Measurements from ENCODE around the gene TBC1D10A.

Gene TBC1D10A

GRCh38 chr22:30284172-30284571 is 42.6 kb downstream of the TBC1D10A start:
- Histone ChIP-seq H2AFZ (ENCODE audit: low read length, unreplicated experiment) (no peak overlapping the region), H3K4me3 (ENCODE audit: low read depth, low read length) (no peak overlapping the region), H3K27ac (ENCODE audit: low read depth, low read length) (no peak overlapping the region), H3K36me3 (ENCODE audit: insufficient read depth, low read length) (no peaks in the 10 kb centered on the region), H3K79me2 (ENCODE audit: control insufficient read depth, insufficient read depth, low read length, unreplicated experiment) (no peaks in the 10 kb centered on the region), H3K4me1 (ENCODE audit: control insufficient read depth, insufficient read depth, low read length, unreplicated experiment) (peaks cover 7% of the 10 kb centered on the region), H3K27me3 (ENCODE audit: insufficient read depth, low read length) (no peaks in the 10 kb centered on the region)

- no peaks in the 10 kb centered on the region for H3K79me2 ChIP-seq (ENCODE audit: control insufficient read depth, insufficient read depth, low read length, unreplicated experiment)
- H3K4me3 ChIP-seq (ENCODE audit: low read depth, low read length) = no peak overlapping the region
- peaks cover 12% of the 10 kb centered on the region for H3K4me1 ChIP-seq (ENCODE audit: control insufficient read depth, insufficient read depth, low read length, unreplicated experiment)
- no peaks in the 10 kb centered on the region for H3K27me3 ChIP-seq (ENCODE audit: insufficient read depth, low read length)
- no peaks in the 10 kb centered on the region for H3K36me3 ChIP-seq (ENCODE audit: insufficient read depth, low read length)
- no peak overlapping the region for H2AFZ ChIP-seq (ENCODE audit: low read length, unreplicated experiment)
- H3K27ac ChIP-seq (ENCODE audit: low read depth, low read length) = no peak overlapping the region
Observed at GRCh38 chr22:30283342-30283741, 43.4 kb downstream of the TBC1D10A start.

- peaks cover 15% of the 10 kb centered on the region for H3K4me1 ChIP-seq (ENCODE audit: control insufficient read depth, insufficient read depth, low read length, unreplicated experiment)
- no peaks in the 10 kb centered on the region for H3K79me2 ChIP-seq (ENCODE audit: control insufficient read depth, insufficient read depth, low read length, unreplicated experiment)
- no peaks in the 10 kb centered on the region for H3K27me3 ChIP-seq (ENCODE audit: insufficient read depth, low read length)
- H2AFZ ChIP-seq (ENCODE audit: low read length, unreplicated experiment) = no peak overlapping the region
- no peak overlapping the region for H3K4me3 ChIP-seq (ENCODE audit: low read depth, low read length)
- H3K36me3 ChIP-seq (ENCODE audit: insufficient read depth, low read length) = no peaks in the 10 kb centered on the region
- H3K27ac ChIP-seq (ENCODE audit: low read depth, low read length) = no peak overlapping the region
Observed at GRCh38 chr22:30282616-30283046, 44.1 kb downstream of the TBC1D10A start.

GRCh38 chr22:30280505-30280904 is 46.2 kb downstream of the TBC1D10A start:
- Histone ChIP-seq H3K4me3 (ENCODE audit: low read depth, low read length) (no peak overlapping the region), H3K4me1 (ENCODE audit: control insufficient read depth, insufficient read depth, low read length, unreplicated experiment) (peaks cover 18% of the 10 kb centered on the region), H3K27ac (ENCODE audit: low read depth, low read length) (no peak overlapping the region), H3K79me2 (ENCODE audit: control insufficient read depth, insufficient read depth, low read length, unreplicated experiment) (no peaks in the 10 kb centered on the region), H3K27me3 (ENCODE audit: insufficient read depth, low read length) (no peaks in the 10 kb centered on the region), H3K36me3 (ENCODE audit: insufficient read depth, low read length) (no peaks in the 10 kb centered on the region), H2AFZ (ENCODE audit: low read length, unreplicated experiment) (no peak overlapping the region)

GRCh38 chr22:30279932-30280331 is 46.8 kb downstream of the TBC1D10A start:
- Histone ChIP-seq H3K27me3 (ENCODE audit: insufficient read depth, low read length) (no peaks in the 10 kb centered on the region), H3K4me3 (ENCODE audit: low read depth, low read length) (no peak overlapping the region), H3K36me3 (ENCODE audit: insufficient read depth, low read length) (no peaks in the 10 kb centered on the region), H3K79me2 (ENCODE audit: control insufficient read depth, insufficient read depth, low read length, unreplicated experiment) (no peaks in the 10 kb centered on the region), H3K27ac (ENCODE audit: low read depth, low read length) (no peak overlapping the region), H2AFZ (ENCODE audit: low read length, unreplicated experiment) (no peak overlapping the region), H3K4me1 (ENCODE audit: control insufficient read depth, insufficient read depth, low read length, unreplicated experiment) (peaks cover 18% of the 10 kb centered on the region)

DNA sequence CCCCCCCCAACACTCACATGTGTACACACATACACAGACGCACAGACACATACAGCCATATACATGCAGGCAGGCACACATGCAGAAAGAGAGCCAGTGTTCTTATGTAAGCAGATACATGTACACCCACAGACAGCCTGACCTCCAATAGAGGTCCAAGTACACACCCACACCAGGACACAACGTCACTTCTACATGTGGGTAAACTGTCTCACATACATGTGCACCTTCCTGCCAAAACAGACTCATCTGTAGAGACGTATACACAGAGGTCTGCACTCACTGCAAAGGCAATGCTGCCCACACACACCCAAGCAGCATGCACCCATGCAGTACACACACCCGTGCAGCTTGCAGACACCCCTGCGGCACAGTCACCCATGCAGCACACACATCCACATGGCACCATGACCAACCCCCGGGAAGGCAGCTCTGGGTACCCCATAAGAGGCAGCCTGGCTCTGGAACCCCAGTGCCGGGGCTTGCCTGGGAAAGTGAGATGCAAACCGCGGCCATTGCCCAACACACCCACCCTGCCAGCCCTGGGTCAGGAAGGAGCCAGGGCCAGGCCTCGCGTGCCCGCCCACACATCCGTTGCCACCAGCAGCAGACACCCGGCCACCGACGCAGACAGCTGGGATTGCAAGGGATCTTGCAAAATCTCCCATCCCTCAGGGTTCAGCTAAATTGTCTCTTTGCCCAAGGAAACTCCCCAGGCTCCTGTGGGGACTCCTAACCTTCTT is 47.5 kb downstream of the TBC1D10A start:
- no peak overlapping the region for H2AFZ ChIP-seq (ENCODE audit: low read length, unreplicated experiment)
- no peak overlapping the region for H3K27ac ChIP-seq (ENCODE audit: low read depth, low read length)
- no peaks in the 10 kb centered on the region for H3K27me3 ChIP-seq (ENCODE audit: insufficient read depth, low read length)
- no peaks in the 10 kb centered on the region for H3K79me2 ChIP-seq (ENCODE audit: control insufficient read depth, insufficient read depth, low read length, unreplicated experiment)
- peaks cover 18% of the 10 kb centered on the region for H3K4me1 ChIP-seq (ENCODE audit: control insufficient read depth, insufficient read depth, low read length, unreplicated experiment)
- H3K36me3 ChIP-seq (ENCODE audit: insufficient read depth, low read length) = no peaks in the 10 kb centered on the region
- H3K4me3 ChIP-seq (ENCODE audit: low read depth, low read length) = no peak overlapping the region

DNA sequence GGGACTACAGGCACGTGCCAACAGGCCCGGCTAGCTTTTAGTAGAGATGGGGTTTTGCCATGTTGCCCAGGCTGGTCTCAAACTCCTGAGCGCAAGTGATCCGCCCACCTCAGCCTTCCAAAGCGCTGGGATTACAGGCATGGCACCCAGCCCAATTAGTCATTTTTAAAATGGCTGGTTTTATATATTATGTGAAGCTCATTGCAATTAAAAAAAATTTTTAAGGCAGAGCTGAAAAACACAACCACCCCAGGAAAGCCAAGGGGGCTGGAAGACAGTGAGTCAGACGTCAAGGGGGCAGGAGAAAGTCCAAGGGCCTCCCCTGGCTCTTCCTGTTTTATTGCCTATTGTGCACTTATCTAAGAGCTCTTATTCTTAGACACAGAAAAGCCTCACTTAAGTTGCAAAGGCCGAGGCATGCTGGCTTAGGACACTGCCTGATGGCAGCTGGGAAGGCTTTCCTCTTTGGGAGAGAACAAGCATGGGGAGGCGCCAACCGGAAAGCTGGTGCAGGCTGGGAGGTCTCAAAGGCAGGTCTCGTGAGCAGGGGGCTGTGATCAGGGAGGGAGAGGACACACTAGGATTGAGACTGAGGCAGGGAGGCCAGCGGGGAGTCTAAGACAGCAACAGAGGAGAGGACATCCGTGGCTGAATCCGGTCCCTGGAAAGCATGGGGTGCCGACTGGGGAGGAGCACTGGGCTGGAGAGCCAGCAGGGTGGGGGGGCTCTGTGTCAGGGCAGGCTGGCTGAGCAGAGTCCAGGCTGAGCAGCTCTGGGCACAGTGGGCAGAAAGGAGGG is 49.0 kb downstream of the TBC1D10A start:
- Histone ChIP-seq H3K27me3 (ENCODE audit: insufficient read depth, low read length) (no peaks in the 10 kb centered on the region), H2AFZ (ENCODE audit: low read length, unreplicated experiment) (peak overlapping the region; percentile 48), H3K4me1 (ENCODE audit: control insufficient read depth, insufficient read depth, low read length, unreplicated experiment) (peaks cover 18% of the 10 kb centered on the region), H3K27ac (ENCODE audit: low read depth, low read length) (peak overlapping the region; percentile 66), H3K79me2 (ENCODE audit: control insufficient read depth, insufficient read depth, low read length, unreplicated experiment) (no peaks in the 10 kb centered on the region), H3K36me3 (ENCODE audit: insufficient read depth, low read length) (no peaks in the 10 kb centered on the region), H3K4me3 (ENCODE audit: low read depth, low read length) (peak overlapping the region; percentile 9; the same call in 1 of the 2 replicates)

GRCh38 chr22:30276039-30276438 is 50.7 kb downstream of the TBC1D10A start:
- Histone ChIP-seq H2AFZ (ENCODE audit: low read length, unreplicated experiment) (no peak overlapping the region), H3K27ac (ENCODE audit: low read depth, low read length) (no peak overlapping the region), H3K4me3 (ENCODE audit: low read depth, low read length) (no peak overlapping the region), H3K27me3 (ENCODE audit: insufficient read depth, low read length) (no peaks in the 10 kb centered on the region), H3K36me3 (ENCODE audit: insufficient read depth, low read length) (no peaks in the 10 kb centered on the region), H3K79me2 (ENCODE audit: control insufficient read depth, insufficient read depth, low read length, unreplicated experiment) (no peaks in the 10 kb centered on the region), H3K4me1 (ENCODE audit: control insufficient read depth, insufficient read depth, low read length, unreplicated experiment) (peaks cover 18% of the 10 kb centered on the region)

DNA sequence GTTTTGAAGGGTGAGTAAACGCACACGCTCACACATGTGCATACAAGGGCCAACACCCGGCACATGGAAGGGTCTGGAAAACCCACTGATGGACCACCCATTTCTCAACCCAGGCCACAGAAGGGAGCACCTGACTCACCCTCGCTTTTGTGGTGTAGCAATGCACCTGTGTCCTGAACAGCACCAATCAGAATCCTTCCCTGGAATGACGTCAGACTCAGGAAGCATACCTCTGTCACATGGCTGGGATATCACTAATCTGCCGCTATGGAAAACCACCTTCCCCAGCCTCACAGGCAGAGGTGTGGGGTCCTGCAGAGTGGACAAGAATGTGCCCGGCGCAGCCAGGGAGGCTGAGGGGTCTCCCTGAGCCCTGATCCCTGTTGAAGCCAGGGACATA is 51.1 kb downstream of the TBC1D10A start:
- Histone ChIP-seq H3K36me3 (ENCODE audit: insufficient read depth, low read length) (no peaks in the 10 kb centered on the region), H3K4me1 (ENCODE audit: control insufficient read depth, insufficient read depth, low read length, unreplicated experiment) (peaks cover 18% of the 10 kb centered on the region), H3K27ac (ENCODE audit: low read depth, low read length) (no peak overlapping the region), H3K79me2 (ENCODE audit: control insufficient read depth, insufficient read depth, low read length, unreplicated experiment) (no peaks in the 10 kb centered on the region), H3K4me3 (ENCODE audit: low read depth, low read length) (no peak overlapping the region), H2AFZ (ENCODE audit: low read length, unreplicated experiment) (no peak overlapping the region), H3K27me3 (ENCODE audit: insufficient read depth, low read length) (no peaks in the 10 kb centered on the region)

- peaks cover 18% of the 10 kb centered on the region for H3K4me1 ChIP-seq (ENCODE audit: control insufficient read depth, insufficient read depth, low read length, unreplicated experiment)
- no peak overlapping the region for H2AFZ ChIP-seq (ENCODE audit: low read length, unreplicated experiment)
- H3K79me2 ChIP-seq (ENCODE audit: control insufficient read depth, insufficient read depth, low read length, unreplicated experiment) = no peaks in the 10 kb centered on the region
- no peak overlapping the region for H3K4me3 ChIP-seq (ENCODE audit: low read depth, low read length)
- no peaks in the 10 kb centered on the region for H3K27me3 ChIP-seq (ENCODE audit: insufficient read depth, low read length)
- H3K36me3 ChIP-seq (ENCODE audit: insufficient read depth, low read length) = no peaks in the 10 kb centered on the region
- no peak overlapping the region for H3K27ac ChIP-seq (ENCODE audit: low read depth, low read length)
Observed at GRCh38 chr22:30274437-30274812, 52.3 kb downstream of the TBC1D10A start.
